Retinal pigment epithelial cell (primary cell): ENCODE results near the gene OR10H4.
"Not testable (repeated sequence)": the region's sequence is repeated elsewhere in the genome, so short reads cannot be mapped to it uniquely, and the experiment has no call there.

Source experiments
- DNase-seq: peaks from one replicate; pipeline ENCODE4 v3.0.0-alpha.2; 2010; ENCODE audit warnings: low read depth
- H3K4me3 ChIP-seq: 2 replicates; pipeline ENCODE4 v1.5.1; 2011; ENCODE audit warnings: mild to moderate bottlenecking, low read length, control low read depth, moderate library complexity
- TF ChIP-seq, protein P1 (sequence below): conservative IDR thresholded peaks from 2 replicates; pipeline ENCODE4 v1.5.1; 2011; ENCODE audit warnings: low read depth, low read length, control low read depth, inconsistent platforms

The OR10H4 gene, protein sequence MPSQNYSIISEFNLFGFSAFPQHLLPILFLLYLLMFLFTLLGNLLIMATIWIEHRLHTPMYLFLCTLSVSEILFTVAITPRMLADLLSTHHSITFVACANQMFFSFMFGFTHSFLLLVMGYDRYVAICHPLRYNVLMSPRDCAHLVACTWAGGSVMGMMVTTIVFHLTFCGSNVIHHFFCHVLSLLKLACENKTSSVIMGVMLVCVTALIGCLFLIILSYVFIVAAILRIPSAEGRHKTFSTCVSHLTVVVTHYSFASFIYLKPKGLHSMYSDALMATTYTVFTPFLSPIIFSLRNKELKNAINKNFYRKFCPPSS

DNA sequence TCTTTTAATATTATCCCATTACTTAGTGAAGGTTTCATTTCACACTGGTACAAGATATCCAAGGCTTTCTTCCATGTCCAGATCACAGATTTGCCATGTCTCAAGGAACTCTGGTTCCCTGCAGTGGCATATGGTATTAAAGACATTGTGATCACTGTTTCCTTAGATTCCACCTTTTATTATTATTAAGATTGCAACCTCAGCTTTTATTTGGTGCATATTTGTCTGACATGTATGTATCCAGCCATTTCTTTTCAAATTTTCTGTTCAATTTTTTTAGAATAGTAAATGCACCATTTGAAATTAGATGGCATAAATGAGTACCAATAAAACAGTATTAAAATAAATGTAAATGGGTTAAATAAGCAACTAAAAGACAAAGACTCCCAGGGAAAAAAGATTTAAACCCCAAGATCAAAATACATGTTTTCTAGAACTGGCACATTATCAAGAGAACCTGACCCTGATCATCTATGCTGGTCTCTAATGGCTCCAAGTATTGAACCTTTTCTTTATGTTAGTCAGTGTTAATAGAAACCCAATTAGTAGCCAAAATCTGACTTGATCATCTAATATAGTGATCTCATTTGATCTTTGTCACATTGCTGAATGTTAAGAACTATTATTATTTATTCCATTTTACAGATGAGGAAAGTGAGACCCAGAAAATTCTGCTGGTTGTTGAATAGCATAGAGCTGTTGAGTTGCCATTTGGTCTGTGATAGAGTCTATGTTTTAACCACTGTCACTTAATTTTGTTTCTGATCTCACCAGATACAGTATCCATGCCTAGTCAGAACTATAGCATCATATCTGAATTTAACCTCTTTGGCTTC lies at the start of gene OR10H4:
TSS of gene OR10H4 (plus strand) at position 786 of the 836 bp plus-strand sequence. CDS start at position 786, 0 bp downstream.
- no peak within 1 kb of the TSS for H3K4me3 ChIP-seq
- TF ChIP-seq, protein P1, sequence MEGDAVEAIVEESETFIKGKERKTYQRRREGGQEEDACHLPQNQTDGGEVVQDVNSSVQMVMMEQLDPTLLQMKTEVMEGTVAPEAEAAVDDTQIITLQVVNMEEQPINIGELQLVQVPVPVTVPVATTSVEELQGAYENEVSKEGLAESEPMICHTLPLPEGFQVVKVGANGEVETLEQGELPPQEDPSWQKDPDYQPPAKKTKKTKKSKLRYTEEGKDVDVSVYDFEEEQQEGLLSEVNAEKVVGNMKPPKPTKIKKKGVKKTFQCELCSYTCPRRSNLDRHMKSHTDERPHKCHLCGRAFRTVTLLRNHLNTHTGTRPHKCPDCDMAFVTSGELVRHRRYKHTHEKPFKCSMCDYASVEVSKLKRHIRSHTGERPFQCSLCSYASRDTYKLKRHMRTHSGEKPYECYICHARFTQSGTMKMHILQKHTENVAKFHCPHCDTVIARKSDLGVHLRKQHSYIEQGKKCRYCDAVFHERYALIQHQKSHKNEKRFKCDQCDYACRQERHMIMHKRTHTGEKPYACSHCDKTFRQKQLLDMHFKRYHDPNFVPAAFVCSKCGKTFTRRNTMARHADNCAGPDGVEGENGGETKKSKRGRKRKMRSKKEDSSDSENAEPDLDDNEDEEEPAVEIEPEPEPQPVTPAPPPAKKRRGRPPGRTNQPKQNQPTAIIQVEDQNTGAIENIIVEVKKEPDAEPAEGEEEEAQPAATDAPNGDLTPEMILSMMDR, result no peak
- no peak for DNase-seq

- not testable (repeated sequence) for DNase-seq, H3K4me3 ChIP-seq
Observed at GRCh38 chr19:15899561-15899960, 49.2 kb upstream of the OR10H4 start.

DNA sequence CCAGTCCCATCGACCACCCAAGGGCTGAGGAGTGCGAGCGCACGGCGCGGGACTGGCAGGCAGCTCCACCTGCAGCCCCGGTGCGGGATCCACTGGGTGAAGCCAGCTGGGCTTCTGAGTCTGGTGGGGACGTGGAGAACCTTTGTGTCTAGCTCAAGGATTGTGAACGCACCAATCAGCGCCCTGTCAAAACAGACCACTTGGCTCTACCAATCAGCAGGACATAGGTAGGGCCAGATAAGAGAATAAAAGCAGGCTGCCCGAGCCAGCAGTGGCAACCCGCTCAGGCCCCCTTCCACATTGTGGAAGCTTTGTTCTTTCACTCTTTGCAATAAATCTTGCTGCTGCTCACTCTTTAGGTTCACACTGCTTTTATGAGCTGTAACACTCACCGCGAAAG lies 48.8 kb upstream of the OR10H4 start:
- H3K4me3 ChIP-seq, DNase-seq: not testable (repeated sequence)

DNA sequence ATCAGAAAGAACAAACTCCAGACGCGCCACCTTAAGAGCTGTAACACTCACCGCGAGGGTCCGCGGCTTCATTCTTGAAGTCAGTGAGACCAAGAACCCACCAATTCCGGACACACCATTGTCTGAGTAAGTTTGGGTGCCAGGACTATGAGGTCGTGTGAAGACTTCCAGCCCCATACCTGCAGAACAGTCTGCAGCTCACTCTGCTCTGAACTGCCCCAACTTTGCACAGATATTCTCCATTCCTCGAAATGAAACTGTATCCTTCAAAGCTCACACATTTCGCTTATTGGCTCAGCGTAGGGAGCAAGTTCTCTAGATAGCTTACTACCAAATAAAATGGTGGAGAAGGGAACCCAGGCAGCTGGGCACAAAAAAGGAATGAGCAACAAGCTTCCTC lies 48.3 kb upstream of the OR10H4 start:
- no peak overlapping the region for H3K4me3 ChIP-seq

GRCh38 chr19:15902254-15902653 lies 46.6 kb upstream of the OR10H4 start:
- TF ChIP-seq, protein P1, result no peak
- H3K4me3 ChIP-seq, result no peak overlapping the region
- no peak for DNase-seq

More for the DNA sequence above, 48.3 kb upstream of the OR10H4 start:
- no peak for DNase-seq
- TF ChIP-seq, protein P1, result no peak

DNA sequence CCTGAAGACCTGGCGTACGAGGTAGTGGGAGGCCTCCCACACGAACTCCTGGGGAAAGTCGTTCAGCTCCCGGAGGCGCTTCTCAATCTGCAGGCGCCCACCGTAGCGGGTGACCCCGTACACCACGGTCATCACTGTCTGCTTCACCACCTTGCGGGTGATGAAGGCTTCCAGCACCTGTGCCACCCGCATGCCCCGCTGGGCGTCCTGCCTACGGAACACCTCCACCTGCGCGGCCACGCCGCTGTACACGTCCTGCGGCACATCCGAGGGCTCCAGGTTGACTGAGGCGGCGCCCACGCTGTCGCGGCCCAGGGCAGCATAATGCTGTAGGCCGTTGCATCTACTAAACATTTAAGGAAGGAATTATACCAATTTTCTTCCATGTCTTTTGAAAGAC lies 45.9 kb upstream of the OR10H4 start:
- not testable (repeated sequence) for DNase-seq, H3K4me3 ChIP-seq

DNA sequence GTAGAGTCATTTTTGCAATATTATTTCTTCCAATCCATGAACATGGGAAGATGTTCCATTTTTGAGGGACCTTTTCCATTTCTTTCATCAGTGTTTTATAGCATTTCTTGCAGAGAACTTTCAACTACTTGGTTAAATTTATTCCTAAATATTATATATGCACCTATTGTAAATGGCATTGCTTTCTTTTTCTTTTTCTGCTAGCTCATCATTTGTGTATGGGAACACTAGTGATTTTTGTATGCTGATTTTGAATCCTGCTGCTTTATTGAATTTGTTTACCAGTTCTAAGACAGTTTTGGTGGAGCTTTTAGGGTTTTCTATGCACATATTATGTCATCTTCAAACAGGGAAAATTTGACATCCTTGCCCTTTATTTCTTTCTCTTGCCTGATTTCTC lies 43.8 kb upstream of the OR10H4 start:
- TF ChIP-seq, protein P1, result no peak
- no peak overlapping the region for H3K4me3 ChIP-seq
- no peak for DNase-seq

DNA sequence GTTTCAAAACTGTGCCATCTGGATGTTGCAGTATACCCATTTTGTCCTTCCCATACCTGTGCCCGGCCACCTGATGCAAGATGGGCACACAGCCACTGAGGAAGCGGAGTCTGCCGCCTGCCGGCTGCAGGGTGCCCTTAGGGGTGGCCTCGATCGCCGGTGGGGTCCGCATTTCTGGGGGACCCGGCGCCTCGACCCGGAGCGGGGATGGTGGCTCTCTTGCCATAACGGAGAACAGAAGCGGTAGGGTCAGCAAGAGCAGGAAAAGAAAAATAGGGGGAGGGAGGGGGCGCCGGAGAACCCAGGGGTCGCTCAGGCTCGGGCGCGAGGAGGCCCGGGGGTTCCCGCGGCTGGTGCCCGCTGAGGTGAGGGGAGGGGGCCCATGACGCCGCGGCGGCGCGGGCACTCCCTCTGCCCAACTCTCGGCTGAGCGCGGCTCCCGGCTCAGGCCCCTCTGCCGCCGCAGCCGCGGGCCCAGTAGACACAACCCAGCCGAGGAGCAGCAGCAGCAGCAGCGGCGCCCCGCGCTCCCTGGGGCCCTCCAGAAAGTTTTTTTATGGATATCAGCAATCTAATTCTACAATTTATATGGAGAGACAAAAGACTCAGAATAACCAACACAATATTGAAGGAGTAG lies 37.1 kb upstream of the OR10H4 start:
- TF ChIP-seq, protein P1, result no peak
- no peak for DNase-seq
- H3K4me3 ChIP-seq, result no peak overlapping the region
